K562 (cell line): ENCODE data around the gene HAL.

Source experiments
- ETS1 ChIP-seq: conservative IDR thresholded peaks from 2 replicates; pipeline ENCODE4 v1.6.1; 2011; ENCODE audit warnings: low read depth, mild to moderate bottlenecking, low read length; ENCODE audit not compliant: control insufficient read depth
- EZH2 ChIP-seq: IDR thresholded peaks from 2 replicates; pipeline ENCODE4 v1.6.1; 2012; ENCODE audit warnings: low read depth, mild to moderate bottlenecking, inconsistent platforms, low read length, borderline replicate concordance
- HMG20A ChIP-seq: fragments of 450-650 bp; formaldehyde crosslinking; conservative IDR thresholded peaks from 2 replicates; pipeline ENCODE4 v1.4.0; 2020; ENCODE audit warnings: mild to moderate bottlenecking, mixed read lengths
- MEF2D ChIP-seq: conservative IDR thresholded peaks from 2 replicates; pipeline ENCODE4 v1.6.1; 2016; ENCODE audit warnings: low read depth, missing genetic modification characterization, missing compliant biosample characterization
- MYC ChIP-seq, 2 experiments: fragments of 250-450 bp in 1 of 2; sonication (Bioruptor Pico) in 1 of 2; IDR thresholded peaks; 2 replicates each; pipeline versions ENCODE4 v1.5.1 to v1.6.1; 2012 to 2021; ENCODE audit warnings: low read depth in 2 of 2, borderline replicate concordance in 1 of 2, improper control_type of control experiment in 1 of 2, low read length in 1 of 2, mild to moderate bottlenecking in 1 of 2, moderate library complexity in 1 of 2

GRCh38 chr12:95966287-95966870 lies 29.8 kb downstream of the HAL start:
- TF ChIP-seq MYC (IDR thresholded peaks at IDR 0.05; ENCODE audit: low read depth, low read length) (no peak), MYC (CRISPR knock-in tag; IDR thresholded peaks at IDR 0.05; ENCODE audit: borderline replicate concordance, low read depth) (no peak), EZH2 (no peak), HMG20A (CRISPR knock-in tag) (no peak), ETS1 (no peak), MEF2D (tag) (no peak)
